ENCODE results near the gene ALPP.

Gene ALPP

GRCh38 chr2:232375164-232375563 is 3.4 kb upstream of the ALPP start:
- H3K27ac ChIP-seq (ENCODE audit: extremely low read depth, low read depth, low read length), result no peak overlapping the region
- no peak for TF ChIP-seq PRDM4 (tag by site-specific recombination; IDR thresholded peaks at IDR 0.05)
- no peak overlapping the region for H3K4me3 ChIP-seq (ENCODE audit: low read depth, low read length)
- no peaks in the 10 kb centered on the region for H3K9me3 ChIP-seq (ENCODE audit: control insufficient read depth, insufficient read depth, low read depth, low read length)
- ChIA-PET CTCF (interaction anchor here (0.6 to 2.3 kb wide), 5 partner anchors 9 to 477 kb away, joined by 3 to 6 read pairs (median 3); no protein-coding TSS in a partner anchor), POLR2A (no interaction called here)
- no peaks in the 10 kb centered on the region for H3K4me1 ChIP-seq (ENCODE audit: control insufficient read depth, insufficient read depth, low read length)
- H3K36me3 ChIP-seq (ENCODE audit: control insufficient read depth in 2 of 2, insufficient read depth in 1 of 2, low read length in 2 of 2), result no peaks in the 10 kb centered on the region

GRCh38 chr2:232376260-232376659 is 2.3 kb upstream of the ALPP start:
- no peak for TF ChIP-seq ZNF362 (tag by site-specific recombination; IDR thresholded peaks at IDR 0.05)
- TF ChIP-seq HOXA7 (CRISPR knock-in tag; IDR thresholded peaks at IDR 0.05; ENCODE audit: borderline replicate concordance), result no peak
- TF ChIP-seq ZNF501 (tag by site-specific recombination; IDR thresholded peaks at IDR 0.05), result no peak
- TF ChIP-seq ZNF555 (tag by site-specific recombination; conservative IDR thresholded peaks at IDR 0.05), result no peak
- TF ChIP-seq ZNF112 (tag by site-specific recombination; IDR thresholded peaks at IDR 0.05), result no peak
- no peak for TF ChIP-seq ZNF341 (tag by site-specific recombination; IDR thresholded peaks at IDR 0.05; ENCODE audit: low read depth)
- TF ChIP-seq ZFHX2 (tag by site-specific recombination; conservative IDR thresholded peaks at IDR 0.05), result no peak
- TF ChIP-seq ZIC2 (tag by site-specific recombination; IDR thresholded peaks at IDR 0.05), result no peak
- TF ChIP-seq ZNF19 (tag by site-specific recombination; IDR thresholded peaks at IDR 0.05; ENCODE audit: low read depth), result no peak
- TF ChIP-seq ZXDB (tag by site-specific recombination; IDR thresholded peaks at IDR 0.05), result no peak
- TF ChIP-seq ZNF2 (tag by site-specific recombination; IDR thresholded peaks at IDR 0.05), result no peak
- TF ChIP-seq, protein P1, sequence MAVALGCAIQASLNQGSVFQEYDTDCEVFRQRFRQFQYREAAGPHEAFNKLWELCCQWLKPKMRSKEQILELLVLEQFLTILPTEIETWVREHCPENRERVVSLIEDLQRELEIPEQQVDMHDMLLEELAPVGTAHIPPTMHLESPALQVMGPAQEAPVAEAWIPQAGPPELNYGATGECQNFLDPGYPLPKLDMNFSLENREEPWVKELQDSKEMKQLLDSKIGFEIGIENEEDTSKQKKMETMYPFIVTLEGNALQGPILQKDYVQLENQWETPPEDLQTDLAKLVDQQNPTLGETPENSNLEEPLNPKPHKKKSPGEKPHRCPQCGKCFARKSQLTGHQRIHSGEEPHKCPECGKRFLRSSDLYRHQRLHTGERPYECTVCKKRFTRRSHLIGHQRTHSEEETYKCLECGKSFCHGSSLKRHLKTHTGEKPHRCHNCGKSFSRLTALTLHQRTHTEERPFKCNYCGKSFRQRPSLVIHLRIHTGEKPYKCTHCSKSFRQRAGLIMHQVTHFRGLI (tag by site-specific recombination; IDR thresholded peaks at IDR 0.05), result no peak
- TF ChIP-seq ZNF670 (tag by site-specific recombination; IDR thresholded peaks at IDR 0.05; ENCODE audit: low read depth), result no peak
- TF ChIP-seq ZNF354C (tag by site-specific recombination; IDR thresholded peaks at IDR 0.05; ENCODE audit: borderline replicate concordance, low read depth), result no peak
- TF ChIP-seq ZNF837 (tag by site-specific recombination; IDR thresholded peaks at IDR 0.05), result no peak
- no peak for TF ChIP-seq ZNF391 (tag by site-specific recombination; IDR thresholded peaks at IDR 0.05; ENCODE audit: borderline replicate concordance, low read depth)
- no peak for TF ChIP-seq BCL11A (tag by site-specific recombination; IDR thresholded peaks at IDR 0.05; ENCODE audit: low read depth)
- TF ChIP-seq ZNF514 (tag by site-specific recombination; IDR thresholded peaks at IDR 0.05), result no peak
- no peak for TF ChIP-seq ZNF214 (tag by site-specific recombination; IDR thresholded peaks at IDR 0.05; ENCODE audit: borderline replicate concordance)
- TF ChIP-seq ZBTB48 (tag by site-specific recombination; IDR thresholded peaks at IDR 0.05), result no peak
- no peaks in the 10 kb centered on the region for H3K4me1 ChIP-seq (ENCODE audit: control insufficient read depth, insufficient read depth, low read length)
- no peak overlapping the region for H3K4me3 ChIP-seq (ENCODE audit: low read depth, low read length)
- no peak overlapping the region for H3K27ac ChIP-seq (ENCODE audit: extremely low read depth, low read depth, low read length)
- POLR2A ChIA-PET, result no interaction called here
- CTCF ChIA-PET, result interaction anchor here (0.7 to 1.2 kb wide), 3 partner anchors 9 to 478 kb away, joined by 3 read pairs; no protein-coding TSS in a partner anchor
- H3K9me3 ChIP-seq (ENCODE audit: control insufficient read depth, insufficient read depth, low read depth, low read length), result no peaks in the 10 kb centered on the region
- no peaks in the 10 kb centered on the region for H3K36me3 ChIP-seq (ENCODE audit: control insufficient read depth in 2 of 2, insufficient read depth in 1 of 2, low read length in 2 of 2)

Measured in HEK293 (cell line).